ENCODE data around the gene FNDC3B.

FNDC3B gene

DNA sequence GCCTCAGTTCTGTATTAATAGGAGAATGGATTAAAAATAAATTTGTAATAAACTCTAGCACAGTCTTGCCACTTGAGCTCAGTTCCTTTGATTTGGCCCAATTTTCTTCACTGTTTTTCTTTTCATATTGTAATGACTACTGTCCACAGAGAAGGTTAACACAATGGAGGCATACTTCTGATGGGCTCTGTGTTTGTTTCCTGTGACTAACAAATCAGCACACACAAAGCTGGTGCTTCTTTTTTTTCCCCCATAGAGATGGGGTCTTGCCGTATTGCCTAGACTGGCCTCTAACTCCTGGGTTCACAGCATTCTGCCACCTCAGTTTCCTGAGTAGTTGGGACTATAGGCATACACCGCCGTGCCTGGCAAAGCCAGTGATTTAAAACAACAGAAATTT lies 226.7 kb downstream of the FNDC3B start:
- TF ChIP-seq, protein P1, sequence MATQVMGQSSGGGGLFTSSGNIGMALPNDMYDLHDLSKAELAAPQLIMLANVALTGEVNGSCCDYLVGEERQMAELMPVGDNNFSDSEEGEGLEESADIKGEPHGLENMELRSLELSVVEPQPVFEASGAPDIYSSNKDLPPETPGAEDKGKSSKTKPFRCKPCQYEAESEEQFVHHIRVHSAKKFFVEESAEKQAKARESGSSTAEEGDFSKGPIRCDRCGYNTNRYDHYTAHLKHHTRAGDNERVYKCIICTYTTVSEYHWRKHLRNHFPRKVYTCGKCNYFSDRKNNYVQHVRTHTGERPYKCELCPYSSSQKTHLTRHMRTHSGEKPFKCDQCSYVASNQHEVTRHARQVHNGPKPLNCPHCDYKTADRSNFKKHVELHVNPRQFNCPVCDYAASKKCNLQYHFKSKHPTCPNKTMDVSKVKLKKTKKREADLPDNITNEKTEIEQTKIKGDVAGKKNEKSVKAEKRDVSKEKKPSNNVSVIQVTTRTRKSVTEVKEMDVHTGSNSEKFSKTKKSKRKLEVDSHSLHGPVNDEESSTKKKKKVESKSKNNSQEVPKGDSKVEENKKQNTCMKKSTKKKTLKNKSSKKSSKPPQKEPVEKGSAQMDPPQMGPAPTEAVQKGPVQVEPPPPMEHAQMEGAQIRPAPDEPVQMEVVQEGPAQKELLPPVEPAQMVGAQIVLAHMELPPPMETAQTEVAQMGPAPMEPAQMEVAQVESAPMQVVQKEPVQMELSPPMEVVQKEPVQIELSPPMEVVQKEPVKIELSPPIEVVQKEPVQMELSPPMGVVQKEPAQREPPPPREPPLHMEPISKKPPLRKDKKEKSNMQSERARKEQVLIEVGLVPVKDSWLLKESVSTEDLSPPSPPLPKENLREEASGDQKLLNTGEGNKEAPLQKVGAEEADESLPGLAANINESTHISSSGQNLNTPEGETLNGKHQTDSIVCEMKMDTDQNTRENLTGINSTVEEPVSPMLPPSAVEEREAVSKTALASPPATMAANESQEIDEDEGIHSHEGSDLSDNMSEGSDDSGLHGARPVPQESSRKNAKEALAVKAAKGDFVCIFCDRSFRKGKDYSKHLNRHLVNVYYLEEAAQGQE (IDR thresholded peaks at IDR 0.05; ENCODE audit: insufficient read depth in 1 of 2, low read depth in 2 of 2, low read length in 2 of 2) = no peak
- TF ChIP-seq TAF1 (IDR thresholded peaks at IDR 0.05; ENCODE audit: borderline replicate concordance, insufficient read depth, low read length) = no peak
- no peak for TF ChIP-seq POLR2AphosphoS5 (IDR thresholded peaks at IDR 0.05; ENCODE audit: low read depth, low read length)
- no peak for TF ChIP-seq FOXP2 (optimal IDR thresholded peaks at IDR 0.05; ENCODE audit: borderline replicate concordance, extremely low read depth, extremely low read length, insufficient read depth)
- no peak for TF ChIP-seq SIN3A (IDR thresholded peaks at IDR 0.05; ENCODE audit: borderline replicate concordance, insufficient read depth, low read length)

DNA sequence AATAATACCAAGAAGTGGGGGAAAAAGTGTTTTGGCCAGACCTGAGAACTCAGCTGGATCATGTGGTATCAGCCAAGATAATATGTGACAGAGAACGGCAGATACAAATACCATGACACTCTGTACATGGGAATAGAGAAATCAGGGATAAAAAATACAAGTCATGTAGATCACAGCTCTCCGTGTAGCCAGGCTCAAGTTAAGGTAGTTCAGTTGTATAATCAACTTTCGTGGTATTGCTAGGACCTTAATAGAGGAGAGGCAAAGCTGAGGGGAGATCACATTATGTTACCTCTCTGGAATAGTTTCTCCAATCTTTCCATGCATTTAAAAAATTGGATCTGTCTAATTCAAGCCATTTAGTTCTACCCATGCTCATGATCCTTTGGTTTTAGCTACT lies 229.0 kb downstream of the FNDC3B start:
- TF ChIP-seq POLR2AphosphoS5 (IDR thresholded peaks at IDR 0.05; ENCODE audit: low read depth, low read length) = no peak
- TF ChIP-seq, protein P1 (IDR thresholded peaks at IDR 0.05; ENCODE audit: insufficient read depth in 1 of 2, low read depth in 2 of 2, low read length in 2 of 2) = no peak
- TF ChIP-seq FOXP2 (optimal IDR thresholded peaks at IDR 0.05; ENCODE audit: borderline replicate concordance, extremely low read depth, extremely low read length, insufficient read depth) = no peak
- TF ChIP-seq TAF1 (IDR thresholded peaks at IDR 0.05; ENCODE audit: borderline replicate concordance, insufficient read depth, low read length) = no peak
- TF ChIP-seq SIN3A (IDR thresholded peaks at IDR 0.05; ENCODE audit: borderline replicate concordance, insufficient read depth, low read length) = no peak

DNA sequence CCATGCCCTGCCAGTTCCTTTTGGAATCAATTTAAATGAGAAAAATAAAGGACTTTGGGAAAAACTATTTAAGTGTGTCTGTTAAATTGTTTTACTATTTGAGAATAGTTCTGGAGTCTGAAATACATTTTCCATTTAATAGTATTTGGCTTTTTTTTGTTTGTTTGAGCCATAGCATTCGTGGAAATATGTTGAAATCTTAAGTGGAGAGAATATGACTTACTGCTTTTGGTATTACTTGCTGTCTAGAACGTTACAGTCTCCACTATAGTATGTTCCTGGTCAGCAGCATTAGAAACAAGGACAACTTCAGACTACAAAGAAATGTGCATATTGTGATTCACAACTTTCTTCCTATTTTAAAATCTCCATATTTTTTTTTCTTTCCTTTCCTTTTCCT lies 229.5 kb downstream of the FNDC3B start:
- no peak for TF ChIP-seq POLR2AphosphoS5 (IDR thresholded peaks at IDR 0.05; ENCODE audit: low read depth, low read length)
- no peak for TF ChIP-seq SIN3A (IDR thresholded peaks at IDR 0.05; ENCODE audit: borderline replicate concordance, insufficient read depth, low read length)
- TF ChIP-seq, protein P1 (IDR thresholded peaks at IDR 0.05; ENCODE audit: insufficient read depth in 1 of 2, low read depth in 2 of 2, low read length in 2 of 2) = no peak
- TF ChIP-seq TAF1 (IDR thresholded peaks at IDR 0.05; ENCODE audit: borderline replicate concordance, insufficient read depth, low read length) = no peak
- no peak for TF ChIP-seq FOXP2 (optimal IDR thresholded peaks at IDR 0.05; ENCODE audit: borderline replicate concordance, extremely low read depth, extremely low read length, insufficient read depth)

DNA sequence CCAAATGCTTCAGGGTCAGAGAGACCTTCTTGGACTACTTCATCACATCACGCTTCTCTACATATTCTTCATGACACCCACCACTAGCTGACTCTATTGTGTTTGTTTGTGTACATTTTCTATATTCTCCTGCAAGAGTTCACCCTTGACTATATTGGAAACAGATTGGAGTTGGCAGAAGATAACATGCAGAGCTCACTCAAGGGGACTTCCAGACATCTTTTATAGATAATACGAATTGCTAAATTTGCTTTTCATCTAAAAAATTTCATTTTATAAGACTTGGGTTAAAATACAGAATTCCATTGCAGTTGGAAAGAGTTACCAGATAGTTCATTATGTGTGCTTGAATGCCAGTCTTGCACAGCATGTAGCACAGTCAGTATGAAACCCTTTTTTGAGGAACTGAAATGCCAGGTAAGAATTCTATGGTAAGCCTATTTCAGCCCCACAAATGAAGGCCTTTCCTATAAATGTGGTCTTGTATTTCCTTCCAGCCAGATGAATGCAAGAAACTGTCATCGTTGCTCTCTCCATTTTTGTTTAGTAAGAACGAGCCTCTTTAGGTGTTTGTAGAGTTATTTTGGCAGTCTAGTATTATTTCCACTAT lies 231.3 kb downstream of the FNDC3B start:
- TF ChIP-seq SIN3A (IDR thresholded peaks at IDR 0.05; ENCODE audit: borderline replicate concordance, insufficient read depth, low read length) (no peak), POLR2AphosphoS5 (IDR thresholded peaks at IDR 0.05; ENCODE audit: low read depth, low read length) (no peak), TAF1 (IDR thresholded peaks at IDR 0.05; ENCODE audit: borderline replicate concordance, insufficient read depth, low read length) (no peak), FOXP2 (optimal IDR thresholded peaks at IDR 0.05; ENCODE audit: borderline replicate concordance, extremely low read depth, extremely low read length, insufficient read depth) (no peak)
- TF ChIP-seq, protein P1 (IDR thresholded peaks at IDR 0.05; ENCODE audit: insufficient read depth in 1 of 2, low read depth in 2 of 2, low read length in 2 of 2) = no peak

All from PFSK-1 (cell line).